ENCODE data around the gene ESF1.
A peak's percentile ranks its signal among the peaks of the same experiment; 100 is the strongest.

Gene ESF1

GRCh38 chr20:13671916-13672378 lies 112.8 kb downstream of the ESF1 start:
- no peak for DNase-seq

GRCh38 chr20:13671512-13671911 lies 113.2 kb downstream of the ESF1 start:
- DNase-seq, result no peak

- DNase-seq, result no peak
Measured at GRCh38 chr20:13670160-13670559, 114.6 kb downstream of the ESF1 start.

- DNase-seq, result peak; percentile 36
Measured at GRCh38 chr20:13665709-13666395, 118.9 kb downstream of the ESF1 start.

Measured in DMS79 (cell line).